BLaER1 (cell line): ENCODE data around the gene LRRC37A.
"Not testable (repeated sequence)": the region's sequence is repeated elsewhere in the genome, so short reads cannot be mapped to it uniquely, and the experiment has no call there.

ENCODE experiments used
- H3K27ac ChIP-seq: shearing (Covaris generic); formaldehyde crosslinking; 2 replicates; pipeline ENCODE4 v1.8.1; 2022
- H3K27me3 ChIP-seq: shearing (Covaris generic); formaldehyde crosslinking; 2 replicates; pipeline ENCODE4 v1.8.1; 2022
- H3K36me3 ChIP-seq: shearing (Covaris generic); formaldehyde crosslinking; 2 replicates; pipeline ENCODE4 v1.8.1; 2022
- H3K4me1 ChIP-seq: shearing (Covaris generic); formaldehyde crosslinking; 2 replicates; pipeline ENCODE4 v1.8.1; 2022
- H3K4me2 ChIP-seq: shearing (Covaris generic); formaldehyde crosslinking; 2 replicates; pipeline ENCODE4 v1.8.1; 2022
- H3K4me3 ChIP-seq: shearing (Covaris generic); formaldehyde crosslinking; 2 replicates; pipeline ENCODE4 v1.8.1; 2022
- H3K9ac ChIP-seq: shearing (Covaris generic); formaldehyde crosslinking; 2 replicates; pipeline ENCODE4 v1.8.1; 2022
- H3K9me3 ChIP-seq: shearing (Covaris generic); formaldehyde crosslinking; 2 replicates; pipeline ENCODE4 v1.8.1; 2022
- H4K20me1 ChIP-seq: shearing (Covaris generic); formaldehyde crosslinking; 2 replicates; pipeline ENCODE4 v1.8.1; 2022

Gene LRRC37A

GRCh38 chr17:46341220-46341619, 46.3 kb downstream of the LRRC37A start:
- not testable (repeated sequence) for H3K9me3 ChIP-seq, H3K27me3 ChIP-seq, H3K4me3 ChIP-seq, H3K4me2 ChIP-seq, H3K36me3 ChIP-seq, H3K4me1 ChIP-seq, H4K20me1 ChIP-seq, H3K9ac ChIP-seq, H3K27ac ChIP-seq

- H3K27me3 ChIP-seq, H3K27ac ChIP-seq, H3K9me3 ChIP-seq, H3K4me3 ChIP-seq, H3K36me3 ChIP-seq, H4K20me1 ChIP-seq, H3K4me2 ChIP-seq, H3K9ac ChIP-seq, H3K4me1 ChIP-seq: not testable (repeated sequence)
These were observed 47.2 kb downstream of the LRRC37A start for GRCh38 chr17:46342131-46342530.

GRCh38 chr17:46348345-46348744, 53.4 kb downstream of the LRRC37A start:
- not testable (repeated sequence) for H3K27me3 ChIP-seq, H3K9me3 ChIP-seq, H3K4me2 ChIP-seq, H3K4me3 ChIP-seq, H3K27ac ChIP-seq, H3K9ac ChIP-seq, H3K36me3 ChIP-seq, H3K4me1 ChIP-seq, H4K20me1 ChIP-seq

- H3K4me2 ChIP-seq, H3K9ac ChIP-seq, H3K4me1 ChIP-seq: not testable (repeated sequence)
These were observed 54.1 kb downstream of the LRRC37A start for GRCh38 chr17:46349060-46349459.

GRCh38 chr17:46353856-46354255, 58.9 kb downstream of the LRRC37A start:
- not testable (repeated sequence) for H3K27me3 ChIP-seq, H3K27ac ChIP-seq, H3K4me1 ChIP-seq, H3K9ac ChIP-seq, H3K9me3 ChIP-seq, H3K4me2 ChIP-seq, H3K4me3 ChIP-seq, H3K36me3 ChIP-seq, H4K20me1 ChIP-seq

More at GRCh38 chr17:46349060-46349459, 54.1 kb downstream of the LRRC37A start:
- not testable (repeated sequence) for H3K27me3 ChIP-seq, H4K20me1 ChIP-seq, H3K9me3 ChIP-seq, H3K27ac ChIP-seq, H3K4me3 ChIP-seq, H3K36me3 ChIP-seq

- not testable (repeated sequence) for H3K4me1 ChIP-seq, H3K36me3 ChIP-seq, H3K27ac ChIP-seq, H3K9ac ChIP-seq, H4K20me1 ChIP-seq, H3K4me2 ChIP-seq, H3K27me3 ChIP-seq, H3K9me3 ChIP-seq, H3K4me3 ChIP-seq
These were observed 66.3 kb downstream of the LRRC37A start for GRCh38 chr17:46361145-46361735.

- H3K27ac ChIP-seq, H3K27me3 ChIP-seq, H3K4me1 ChIP-seq, H3K9ac ChIP-seq, H3K4me3 ChIP-seq, H3K4me2 ChIP-seq, H3K36me3 ChIP-seq, H3K9me3 ChIP-seq, H4K20me1 ChIP-seq: not testable (repeated sequence)
These were observed 66.8 kb downstream of the LRRC37A start, which contains the start of gene ARL17B for GRCh38 chr17:46361755-46362154. ARL17B (minus strand) TSS chr17:46361766; CDS start chr17:46358397, 3,369 bp downstream.

- H3K27ac ChIP-seq, H3K4me2 ChIP-seq: not testable (repeated sequence)
These were observed 72.6 kb downstream of the LRRC37A start for GRCh38 chr17:46367520-46367919.

GRCh38 chr17:46372236-46373229, 77.6 kb downstream of the LRRC37A start:
- H4K20me1 ChIP-seq, H3K36me3 ChIP-seq, H3K27me3 ChIP-seq, H3K4me1 ChIP-seq, H3K9me3 ChIP-seq, H3K9ac ChIP-seq, H3K27ac ChIP-seq, H3K4me2 ChIP-seq, H3K4me3 ChIP-seq: not testable (repeated sequence)

More at GRCh38 chr17:46367520-46367919, 72.6 kb downstream of the LRRC37A start:
- not testable (repeated sequence) for H4K20me1 ChIP-seq, H3K9me3 ChIP-seq, H3K27me3 ChIP-seq, H3K4me3 ChIP-seq, H3K9ac ChIP-seq, H3K4me1 ChIP-seq, H3K36me3 ChIP-seq

- not testable (repeated sequence) for H3K27ac ChIP-seq, H3K27me3 ChIP-seq, H3K4me3 ChIP-seq, H3K36me3 ChIP-seq, H3K9ac ChIP-seq, H4K20me1 ChIP-seq, H3K4me1 ChIP-seq, H3K9me3 ChIP-seq, H3K4me2 ChIP-seq
These were observed 78.5 kb downstream of the LRRC37A start for GRCh38 chr17:46373418-46373817.

- not testable (repeated sequence) for H3K27me3 ChIP-seq, H3K4me3 ChIP-seq, H3K9ac ChIP-seq, H4K20me1 ChIP-seq, H3K36me3 ChIP-seq, H3K4me1 ChIP-seq, H3K4me2 ChIP-seq, H3K27ac ChIP-seq, H3K9me3 ChIP-seq
These were observed 88.2 kb downstream of the LRRC37A start for GRCh38 chr17:46383118-46383517.

GRCh38 chr17:46385491-46385890, 90.6 kb downstream of the LRRC37A start:
- not testable (repeated sequence) for H3K4me2 ChIP-seq, H3K36me3 ChIP-seq, H4K20me1 ChIP-seq, H3K4me3 ChIP-seq, H3K9me3 ChIP-seq, H3K4me1 ChIP-seq, H3K27ac ChIP-seq, H3K9ac ChIP-seq, H3K27me3 ChIP-seq
